Measurements from ENCODE around the gene PCBP3. TPM values are rescaled to one million over a fixed set of nuclear protein-coding genes. Genes with fewer than 3 reads are reported as not detected.

PCBP3 gene
- polyA plus RNA-seq, 1 donor (not counting 4 experiments of a cell fraction or from before 2014, with no cell fraction given): 0.25 TPM

- dilution Hi-C loops (cut with MboI; ENCODE audit: extremely low pct_ligation_motif_present, low sequenced_read_pairs): no loop called here
These were observed 277.5 kb downstream of the PCBP3 start for GRCh38 chr21:45920824-45921600.

GRCh38 chr21:45921917-45922316, 278.4 kb downstream of the PCBP3 start:
- no peak overlapping the region for H3K27ac ChIP-seq (ENCODE audit: control insufficient read depth, insufficient read depth, low read length)
- H3K4me3 ChIP-seq (ENCODE audit: control insufficient read depth in 2 of 3, extremely low read depth in 1 of 3, insufficient read depth in 2 of 3, low read depth in 1 of 3, low read length in 3 of 3): no peak overlapping the region
- no peak for DNase-seq (ENCODE audit: low read depth, low spot score)
- dilution Hi-C loops (cut with MboI; ENCODE audit: extremely low pct_ligation_motif_present, low sequenced_read_pairs): no loop called here
- H4K20me1 ChIP-seq (ENCODE audit: control insufficient read depth, extremely low read depth, insufficient read depth, low read length): no peaks in the 10 kb centered on the region
- H3K4me1 ChIP-seq (ENCODE audit: control insufficient read depth, extremely low read depth, insufficient read depth, low read length): no peaks in the 10 kb centered on the region
- H2AFZ ChIP-seq (ENCODE audit: control insufficient read depth, low read length): no peak overlapping the region
- peaks cover 2% of the 10 kb centered on the region for H3K9me3 ChIP-seq (ENCODE audit: control insufficient read depth, low read depth, low read length)
- no peaks in the 10 kb centered on the region for H3K79me2 ChIP-seq (ENCODE audit: control insufficient read depth, insufficient read depth, low read length)
- no peaks in the 10 kb centered on the region for H3K9me1 ChIP-seq (ENCODE audit: control insufficient read depth, extremely low read depth, insufficient read depth, low read length)
- no peaks in the 10 kb centered on the region for H3K27me3 ChIP-seq (ENCODE audit: control insufficient read depth, extremely low read depth, insufficient read depth, low read length)
- H3K4me2 ChIP-seq (ENCODE audit: control insufficient read depth, extremely low read depth, insufficient read depth, low read depth, low read length): no peak overlapping the region
- no peak for FAIRE-seq
- no peak overlapping the region for H3K9ac ChIP-seq (ENCODE audit: control insufficient read depth, extremely low read depth, insufficient read depth, low read length)
- TF ChIP-seq CTCF (optimal IDR thresholded peaks at IDR 0.05 in 1 of 3, IDR thresholded peaks at IDR 0.05 in 1 of 3, conservative IDR thresholded peaks at IDR 0.05 in 1 of 3; ENCODE audit: extremely low read depth in 1 of 3, insufficient read depth in 2 of 3, low read length in 3 of 3) (no peak), EZH2 (IDR thresholded peaks at IDR 0.05; ENCODE audit: low read length) (no peak)
- no peaks in the 10 kb centered on the region for H3K36me3 ChIP-seq (ENCODE audit: control insufficient read depth in 2 of 2, extremely low read depth in 1 of 2, insufficient read depth in 2 of 2, low read length in 2 of 2)

More at GRCh38 chr21:45920824-45921600, 277.5 kb downstream of the PCBP3 start:
- H3K36me3 ChIP-seq (ENCODE audit: control insufficient read depth in 2 of 2, extremely low read depth in 1 of 2, insufficient read depth in 2 of 2, low read length in 2 of 2): no peaks in the 10 kb centered on the region
- no peak overlapping the region for H2AFZ ChIP-seq (ENCODE audit: control insufficient read depth, low read length)
- no peaks in the 10 kb centered on the region for H3K79me2 ChIP-seq (ENCODE audit: control insufficient read depth, insufficient read depth, low read length)
- no peak overlapping the region for H3K4me2 ChIP-seq (ENCODE audit: control insufficient read depth, extremely low read depth, insufficient read depth, low read depth, low read length)
- no peaks in the 10 kb centered on the region for H3K9me1 ChIP-seq (ENCODE audit: control insufficient read depth, extremely low read depth, insufficient read depth, low read length)
- H3K27me3 ChIP-seq (ENCODE audit: control insufficient read depth, extremely low read depth, insufficient read depth, low read length): no peaks in the 10 kb centered on the region
- no peak overlapping the region for H3K27ac ChIP-seq (ENCODE audit: control insufficient read depth, insufficient read depth, low read length)
- H3K9ac ChIP-seq (ENCODE audit: control insufficient read depth, extremely low read depth, insufficient read depth, low read length): no peak overlapping the region
- TF ChIP-seq CTCF (optimal IDR thresholded peaks at IDR 0.05 in 1 of 3, IDR thresholded peaks at IDR 0.05 in 1 of 3, conservative IDR thresholded peaks at IDR 0.05 in 1 of 3; ENCODE audit: extremely low read depth in 1 of 3, insufficient read depth in 2 of 3, low read length in 3 of 3) (no peak), EZH2 (IDR thresholded peaks at IDR 0.05; ENCODE audit: low read length) (no peak)
- H4K20me1 ChIP-seq (ENCODE audit: control insufficient read depth, extremely low read depth, insufficient read depth, low read length): no peaks in the 10 kb centered on the region
- DNase-seq (ENCODE audit: low read depth, low spot score): no peak
- FAIRE-seq: no peak
- peaks cover 2% of the 10 kb centered on the region for H3K9me3 ChIP-seq (ENCODE audit: control insufficient read depth, low read depth, low read length)
- no peak overlapping the region for H3K4me3 ChIP-seq (ENCODE audit: control insufficient read depth in 2 of 3, extremely low read depth in 1 of 3, insufficient read depth in 2 of 3, low read depth in 1 of 3, low read length in 3 of 3)
- H3K4me1 ChIP-seq (ENCODE audit: control insufficient read depth, extremely low read depth, insufficient read depth, low read length): no peaks in the 10 kb centered on the region
